ENCODE data around the gene TPP1.

GRCh38 chr11:6655790-6656583, 36.8 kb upstream of the TPP1 start, which contains the start of gene DCHS1:
- TF ChIP-seq ZNF70 (CRISPR knock-in tag; IDR thresholded peaks at IDR 0.05) (no peak), CREB5 (CRISPR knock-in tag; IDR thresholded peaks at IDR 0.05; ENCODE audit: low read depth) (no peak), TSHZ2 (CRISPR knock-in tag; IDR thresholded peaks at IDR 0.05) (no peak), ZFP30 (CRISPR knock-in tag; IDR thresholded peaks at IDR 0.05) (no peak), ZC3H10 (CRISPR knock-in tag; IDR thresholded peaks at IDR 0.05) (no peak), ARNTL (CRISPR knock-in tag; IDR thresholded peaks at IDR 0.05; ENCODE audit: borderline replicate concordance, low read depth) (no peak), SNAI2 (CRISPR knock-in tag; IDR thresholded peaks at IDR 0.05) (no peak), ZFP3 (CRISPR knock-in tag; IDR thresholded peaks at IDR 0.05) (no peak), GLIS3 (CRISPR knock-in tag; IDR thresholded peaks at IDR 0.05) (no peak), ZNF565 (CRISPR knock-in tag; conservative IDR thresholded peaks at IDR 0.05; ENCODE audit: low read depth) (no peak), PATZ1 (CRISPR knock-in tag; IDR thresholded peaks at IDR 0.05; ENCODE audit: borderline replicate concordance) (no peak), ISL1 (CRISPR knock-in tag; IDR thresholded peaks at IDR 0.05) (no peak), CSRNP3 (CRISPR knock-in tag; IDR thresholded peaks at IDR 0.05) (no peak)
